Head of caudate nucleus (tissue), 42 donors: ENCODE measurements around the gene MMP10.

ENCODE experiments used
- DNase-seq, 42 donors: peaks; one replicate each; pipeline versions ENCODE4 v3.0.0 to v3.0.0-alpha.2; 2020 to 2021; ENCODE audit warnings: mixed read lengths in 7 of 42
- intact Hi-C: fragments of 100-400 bp; cut with DNase I; formaldehyde crosslinking; loops from one replicate; pipeline ENCODE4 v1.15.0; 2022

Gene MMP10

DNA sequence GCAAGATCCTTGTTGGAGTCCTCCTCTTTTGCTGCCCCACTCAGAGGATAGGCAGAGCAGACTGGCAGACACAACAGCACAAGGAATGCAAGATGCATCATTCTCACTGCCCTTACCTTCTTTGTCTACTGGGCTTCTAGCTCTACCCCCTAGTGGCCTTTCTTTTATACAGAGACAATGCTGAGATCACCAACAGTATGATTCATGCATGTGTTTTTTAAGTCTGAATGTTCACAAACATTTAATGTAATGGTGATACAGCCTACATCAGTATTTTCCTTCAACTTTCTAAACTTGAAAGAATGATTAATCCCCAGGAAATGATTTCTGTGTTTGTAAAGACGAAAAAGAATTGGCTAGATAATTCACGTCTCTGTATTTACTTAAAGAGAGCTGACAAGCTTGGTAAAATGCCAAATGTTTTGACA is at the start of gene MMP10:
Gene MMP10, minus strand, starts transcription at position 138 of the 428 bp plus-strand sequence. Its CDS starts 37 bp downstream, at position 101.
- intact Hi-C loops, result no loop called here
- no peak for DNase-seq

DNA sequence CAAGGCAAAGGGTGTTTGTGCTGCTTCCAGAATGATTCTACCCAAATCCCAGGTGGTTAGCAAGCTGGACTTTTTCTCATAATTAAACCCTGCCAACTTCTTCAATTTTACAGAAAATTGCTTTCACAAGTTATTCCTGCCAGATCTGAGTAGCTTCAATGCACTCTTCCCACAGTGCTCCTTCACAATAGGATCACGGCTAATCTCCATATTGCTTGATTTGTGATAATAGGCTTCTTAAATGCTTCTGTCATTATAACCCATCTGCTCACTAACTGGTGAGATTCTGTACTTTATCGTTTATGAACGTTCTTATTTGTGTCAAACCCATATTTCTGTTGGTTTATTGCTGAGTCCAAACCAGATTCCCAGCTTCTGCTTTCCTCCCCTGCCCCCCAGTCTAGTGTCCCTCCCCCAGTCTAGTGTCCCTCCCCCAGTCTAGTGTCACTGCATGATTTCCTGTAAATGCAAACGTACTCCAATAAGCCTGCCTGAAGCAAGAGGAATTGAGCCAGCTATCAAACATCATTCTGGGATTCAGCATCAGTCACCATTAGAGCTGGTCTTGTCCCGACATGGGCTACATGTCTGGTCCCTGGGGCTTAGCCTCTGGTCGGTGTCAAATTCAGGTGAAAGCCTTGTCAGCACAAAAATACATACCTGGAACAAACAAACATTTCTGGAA is 49.0 kb upstream of the MMP10 start:
- no peak for DNase-seq
- intact Hi-C loops, result no loop called here

DNA sequence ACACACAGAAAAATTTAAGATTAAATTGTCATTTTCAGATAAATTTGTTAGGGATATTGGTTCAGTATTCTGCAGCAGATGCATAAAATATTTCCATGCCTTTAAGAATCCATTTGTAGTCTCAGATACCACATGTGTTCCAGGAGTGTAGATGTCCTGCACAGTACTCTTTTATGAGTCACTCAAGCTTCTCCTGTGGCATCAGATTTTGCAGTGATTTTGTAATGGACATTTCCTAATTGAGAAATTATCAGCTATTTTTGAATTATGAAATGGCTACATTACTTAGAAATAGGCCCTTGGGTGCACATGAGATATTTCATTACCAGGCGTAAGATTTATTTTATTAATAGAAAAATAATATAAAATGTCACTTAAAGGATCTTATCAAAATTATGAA is 44.1 kb upstream of the MMP10 start:
- intact Hi-C loops, result no loop called here
- no peak for DNase-seq

DNA sequence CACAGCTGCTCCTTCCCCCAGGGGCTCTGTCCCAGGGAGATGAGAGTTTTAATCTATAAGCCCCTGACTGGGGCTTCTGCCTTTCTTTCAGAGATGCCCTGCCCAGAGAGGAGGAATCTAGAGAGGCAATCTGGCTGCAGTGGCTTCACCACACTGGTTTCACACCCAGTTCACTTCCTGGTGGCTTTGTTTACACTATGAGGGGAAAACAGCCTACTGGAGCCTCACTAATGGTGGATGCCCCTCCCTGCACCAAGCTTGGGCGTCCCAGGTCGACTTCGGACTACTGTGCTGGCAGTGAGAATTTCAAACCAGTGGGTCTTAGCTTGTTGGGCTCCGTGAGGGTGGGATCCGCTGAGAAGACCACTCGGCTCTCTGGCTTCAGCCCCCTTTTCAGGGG is 39.1 kb upstream of the MMP10 start:
- DNase-seq, result no peak
- intact Hi-C loops, result no loop called here

DNA sequence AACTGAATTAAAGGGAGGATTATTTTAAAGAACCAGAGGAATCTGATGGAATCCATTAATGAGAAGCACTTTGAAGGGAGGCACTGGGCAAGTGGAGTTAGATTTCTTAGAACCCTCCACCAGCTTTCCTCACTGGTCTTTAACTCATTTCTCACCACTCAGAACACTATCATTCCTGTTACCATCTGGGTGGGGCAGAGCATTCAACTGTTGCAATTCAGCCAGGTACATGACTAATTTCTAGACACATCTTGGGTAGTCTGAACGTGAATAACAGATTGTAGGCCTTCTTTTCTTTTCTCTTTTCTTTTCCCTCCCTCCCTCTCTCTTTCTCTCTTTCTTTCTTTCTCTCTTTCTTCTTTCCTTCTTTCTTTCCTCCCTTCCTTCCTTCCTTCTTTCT is 33.1 kb upstream of the MMP10 start:
- intact Hi-C loops, result no loop called here

DNA sequence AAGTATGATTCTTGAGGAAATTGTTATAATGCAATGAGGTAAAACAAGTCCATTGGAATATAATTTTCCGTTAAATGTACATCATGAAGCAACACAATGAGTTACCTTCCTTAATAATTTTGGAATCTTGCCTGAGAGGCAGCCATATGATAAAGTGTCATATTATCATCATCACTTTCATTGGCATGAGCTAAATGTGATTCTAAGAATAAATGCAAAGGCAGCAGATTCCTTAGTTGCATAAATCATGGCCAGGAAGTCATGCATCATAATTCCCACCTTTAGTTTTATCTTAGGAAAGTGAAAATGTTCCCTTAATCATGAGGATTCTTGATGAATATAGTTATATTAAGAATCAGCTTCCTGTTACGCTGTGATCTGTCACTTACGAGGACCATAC is 31.8 kb upstream of the MMP10 start:
- no peak for DNase-seq

More for the DNA sequence above, 33.1 kb upstream of the MMP10 start:
- DNase-seq, result no peak

DNA sequence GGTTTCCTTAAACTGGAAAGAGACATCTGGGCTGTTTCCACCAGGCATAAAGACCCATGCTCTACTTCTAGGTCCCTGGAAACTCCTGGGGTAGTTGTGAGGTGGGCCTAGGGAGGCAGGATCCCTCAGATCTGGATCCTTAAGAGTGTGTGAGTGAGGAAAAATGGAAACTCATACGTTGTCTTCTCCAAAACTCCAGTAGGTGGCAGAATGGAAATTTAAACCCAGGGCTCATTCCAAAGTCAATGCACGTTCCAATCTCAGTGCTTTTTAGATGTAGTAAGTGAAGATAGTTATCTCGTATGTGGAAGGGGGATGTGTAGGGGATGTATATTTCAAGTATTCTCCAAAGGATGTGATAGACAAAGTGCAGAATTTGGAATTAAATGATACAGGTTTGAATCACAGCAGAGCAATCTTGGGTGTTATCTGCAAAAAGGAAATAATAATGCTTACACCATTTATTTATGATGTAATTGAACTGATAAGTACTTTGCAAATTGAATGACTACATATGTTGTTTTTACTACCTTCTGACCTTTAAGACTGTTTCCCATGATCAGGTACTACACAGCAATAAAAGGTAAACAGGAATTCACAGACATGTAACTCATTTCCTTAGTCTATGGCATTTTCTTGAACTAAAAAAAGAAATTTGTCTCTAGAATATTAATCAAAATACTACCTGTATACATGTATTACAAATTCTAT is 30.7 kb upstream of the MMP10 start:
- peak in 5 of 42 donors; percentile 5 to 27 (median 11) for DNase-seq
- intact Hi-C loops, result no loop called here

More for the DNA sequence above, 31.8 kb upstream of the MMP10 start:
- intact Hi-C loops, result no loop called here

DNA sequence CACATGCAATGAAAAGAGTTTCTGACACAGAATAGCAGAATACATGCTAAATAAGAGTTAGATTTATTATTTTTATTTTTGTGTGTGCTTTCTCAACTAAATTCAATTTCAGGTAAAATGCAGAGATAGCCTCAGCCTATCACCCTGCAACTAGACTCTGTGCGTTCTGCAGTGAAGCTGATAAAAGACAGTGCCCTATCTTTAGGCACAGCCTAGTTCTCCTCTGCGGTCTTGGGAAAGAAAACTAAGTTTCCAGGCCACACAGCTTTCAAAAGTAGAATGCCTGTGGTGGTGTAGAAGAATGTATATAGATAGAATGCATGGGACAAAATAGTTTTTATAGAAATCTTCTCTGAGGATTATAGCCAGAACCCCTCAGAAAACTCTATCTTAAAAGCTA is 29.5 kb upstream of the MMP10 start:
- no peak for DNase-seq
- intact Hi-C loops, result no loop called here

DNA sequence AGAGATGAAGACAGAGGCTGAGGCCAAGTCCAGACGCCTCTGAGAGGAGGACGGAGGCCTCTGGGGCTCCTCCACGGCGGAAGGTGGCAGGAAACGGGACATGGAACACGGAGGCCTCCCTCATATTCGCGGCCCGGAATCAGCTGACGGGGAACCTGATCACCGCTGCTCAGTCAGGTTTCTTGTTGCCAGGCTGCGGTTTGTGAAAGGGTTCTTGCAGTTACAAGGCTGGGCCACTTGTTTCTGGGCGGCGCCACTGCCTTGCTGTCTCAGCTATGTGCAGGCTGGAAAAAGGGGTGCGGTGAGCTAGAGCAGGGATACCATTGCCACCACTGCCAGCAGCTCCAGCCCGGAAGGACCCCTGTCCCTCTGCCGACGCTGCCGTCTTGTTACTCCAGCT is 27.5 kb upstream of the MMP10 start:
- DNase-seq, result no peak
- intact Hi-C loops, result no loop called here

DNA sequence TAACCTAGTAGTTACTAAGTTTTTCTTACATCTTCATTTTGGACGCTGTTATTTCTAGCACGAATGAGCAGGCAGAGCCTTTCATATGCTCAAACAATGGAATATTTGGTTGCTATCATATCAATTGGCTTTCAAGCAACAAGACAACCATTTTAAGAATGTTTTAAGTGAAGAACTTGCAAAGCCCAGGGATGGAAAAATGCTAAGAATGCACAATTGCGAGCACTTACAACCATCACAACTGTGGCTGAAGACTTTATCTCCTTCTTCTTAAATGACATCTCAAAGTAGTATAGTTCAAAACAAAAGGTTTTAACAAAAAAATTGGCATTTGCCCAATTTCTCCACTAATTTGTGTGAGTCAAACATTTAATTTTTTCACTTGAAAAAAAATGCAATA is 25.9 kb upstream of the MMP10 start:
- no peak for DNase-seq
- intact Hi-C loops, result no loop called here

DNA sequence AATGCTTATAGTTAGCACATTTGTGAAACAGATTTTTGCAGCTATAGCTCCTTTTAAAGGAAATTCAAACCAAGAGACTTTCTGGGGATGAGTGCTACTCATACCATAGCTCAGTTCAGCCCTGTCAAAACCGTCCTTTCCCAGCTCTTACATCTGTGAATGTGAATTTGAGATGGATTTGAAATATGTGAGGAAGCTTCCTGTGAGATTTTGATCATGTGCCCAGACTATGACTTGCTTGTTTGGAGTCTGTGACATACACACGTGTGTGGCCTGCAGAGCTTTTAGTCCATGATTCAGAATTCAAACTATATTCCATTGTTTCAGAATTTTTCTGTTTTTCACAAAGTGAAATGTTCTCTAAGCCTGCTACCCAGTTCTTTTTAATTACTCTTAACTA is 21.9 kb upstream of the MMP10 start:
- DNase-seq, result no peak
- intact Hi-C loops, result no loop called here

DNA sequence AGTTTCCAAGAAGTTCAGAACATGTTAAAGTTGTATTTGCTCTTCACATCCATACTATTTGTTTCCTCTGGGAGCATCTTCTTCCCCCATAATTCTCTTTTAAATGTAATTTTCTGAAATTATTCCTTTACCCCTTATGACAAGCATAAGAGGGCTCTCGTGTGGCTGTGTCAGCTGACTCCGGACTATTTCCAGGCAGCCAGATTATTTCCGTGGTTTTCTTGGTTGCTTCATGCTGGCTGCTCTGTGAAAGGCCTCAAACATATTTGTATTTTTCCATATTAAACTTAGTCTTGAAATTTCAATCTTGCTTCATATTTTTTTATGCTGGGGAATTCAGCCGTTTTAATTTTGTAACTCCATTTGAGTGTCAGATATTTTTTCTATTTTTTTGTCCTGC is 20.3 kb upstream of the MMP10 start:
- no peak for DNase-seq

DNA sequence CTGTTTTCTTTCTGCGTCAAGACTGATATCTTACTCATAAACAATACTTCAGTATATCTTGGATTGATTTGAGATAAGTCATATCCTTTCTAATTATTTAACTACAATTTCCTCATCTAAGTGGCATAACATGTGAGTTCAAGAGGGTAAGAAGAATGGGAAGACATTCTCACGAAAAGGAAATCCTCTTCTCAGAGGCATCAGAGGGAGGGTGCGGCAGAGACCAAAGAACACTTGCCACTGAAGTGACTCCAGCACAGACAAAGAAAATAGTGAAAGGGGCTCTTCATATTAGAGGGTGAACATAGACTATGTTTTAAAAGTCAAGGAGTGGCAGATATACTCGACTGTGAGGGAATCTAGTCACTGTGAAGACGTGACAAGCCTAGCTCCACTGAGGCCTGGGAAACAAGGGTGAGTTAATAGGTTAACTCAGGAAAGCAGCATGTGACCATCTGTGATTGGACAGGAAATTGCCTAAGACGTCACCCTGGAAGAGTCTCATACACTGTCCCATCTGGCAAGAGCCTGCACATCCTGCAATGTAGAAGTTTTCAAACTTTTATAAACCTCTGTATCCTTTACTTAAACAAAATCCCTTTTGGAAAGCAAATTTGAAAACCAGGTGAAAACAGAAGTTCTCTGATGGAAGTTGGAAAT is 19.4 kb upstream of the MMP10 start:
- no peak for DNase-seq
- intact Hi-C loops, result no loop called here

More for the DNA sequence above, 20.3 kb upstream of the MMP10 start:
- intact Hi-C loops, result no loop called here

DNA sequence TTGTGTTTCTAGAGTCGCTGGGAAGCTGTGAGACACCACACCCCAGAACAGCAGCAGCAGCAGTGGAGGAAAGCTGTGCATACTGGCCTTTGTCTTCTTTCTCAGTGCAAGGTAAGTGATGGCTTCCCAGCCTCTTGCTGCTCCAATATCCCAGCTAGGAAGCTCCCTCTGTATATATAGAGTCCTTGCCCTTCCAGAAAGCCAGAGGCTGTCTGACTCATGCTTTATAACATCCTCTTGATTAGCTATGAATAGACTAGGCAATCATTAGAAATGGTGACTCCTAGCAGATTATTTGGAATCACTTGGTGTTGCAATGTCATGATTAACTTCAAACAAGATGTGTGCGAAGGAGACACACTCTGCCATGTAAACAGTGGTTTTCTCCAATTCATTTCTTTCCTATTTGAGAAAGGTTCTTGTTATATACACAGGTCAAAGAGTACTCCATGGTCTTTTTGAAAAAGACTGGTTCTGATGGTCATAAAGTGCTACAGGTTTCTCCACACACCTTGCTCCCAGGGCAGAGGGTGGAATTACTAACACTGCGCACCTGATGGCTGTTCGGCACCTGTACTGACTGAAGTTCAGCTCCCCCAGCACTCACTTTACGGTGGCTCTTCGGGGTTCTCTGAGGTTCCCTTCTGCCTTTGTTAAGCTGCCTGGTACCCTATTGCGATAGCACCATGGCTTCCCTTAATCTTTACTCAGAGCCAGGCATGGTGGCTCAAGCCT is 17.8 kb upstream of the MMP10 start, which contains the start of gene MMP1:
Gene MMP1, minus strand, starts transcription at position 149 of the 735 bp plus-strand sequence. Its CDS starts 68 bp downstream, at position 81.
- intact Hi-C loops, result no loop called here
- DNase-seq, result no peak

DNA sequence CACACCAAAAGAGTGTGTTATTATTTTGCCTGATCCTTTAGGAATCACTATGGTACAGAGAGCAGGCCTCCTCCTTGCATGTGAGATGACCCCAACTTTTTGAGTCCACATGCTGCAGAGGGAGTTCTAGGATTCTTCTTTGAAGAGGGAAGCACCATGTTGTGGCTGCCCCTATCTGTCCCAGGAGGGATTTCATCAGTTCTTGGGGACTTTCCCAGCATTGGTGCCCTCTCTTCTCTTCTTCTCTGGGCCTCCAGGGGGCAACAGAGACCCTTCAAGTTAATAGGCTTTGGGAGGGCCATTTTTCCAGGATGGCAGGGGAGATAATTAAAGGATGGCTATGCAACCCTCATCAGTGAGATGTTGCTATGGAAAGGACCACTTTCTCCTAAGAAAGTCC is 14.0 kb upstream of the MMP10 start:
- intact Hi-C loops, result no loop called here
- DNase-seq, result no peak

DNA sequence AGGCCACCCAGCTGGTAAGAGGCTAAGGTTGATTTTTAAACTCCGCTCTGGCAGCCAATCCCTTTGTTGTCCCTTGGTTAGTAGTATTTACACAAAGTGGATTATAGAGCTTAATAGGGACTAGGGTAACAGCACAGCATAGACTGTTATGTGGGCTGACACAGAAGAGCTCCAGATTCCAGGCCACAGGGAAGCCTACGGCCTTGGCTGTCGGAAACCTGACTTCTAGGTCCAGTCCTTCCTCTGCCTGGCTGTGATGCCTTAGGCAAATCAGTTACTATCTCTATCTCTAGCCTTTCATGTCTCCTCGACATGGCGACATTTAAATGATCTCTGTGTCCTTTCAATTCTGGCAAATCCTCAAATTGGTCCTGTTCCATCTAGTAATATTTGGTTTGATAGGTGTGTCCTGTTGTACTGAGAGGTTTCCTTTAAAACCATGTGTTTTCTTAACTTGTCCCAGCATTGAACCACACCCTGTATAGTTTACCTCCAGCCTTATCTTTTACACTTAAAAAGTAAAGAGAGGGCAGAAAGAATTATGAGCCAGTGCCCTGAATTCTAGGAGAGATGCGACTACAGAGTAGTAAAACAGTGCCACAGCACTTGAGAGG is 13.4 kb upstream of the MMP10 start:
- DNase-seq, result no peak
- intact Hi-C loops, result no loop called here

DNA sequence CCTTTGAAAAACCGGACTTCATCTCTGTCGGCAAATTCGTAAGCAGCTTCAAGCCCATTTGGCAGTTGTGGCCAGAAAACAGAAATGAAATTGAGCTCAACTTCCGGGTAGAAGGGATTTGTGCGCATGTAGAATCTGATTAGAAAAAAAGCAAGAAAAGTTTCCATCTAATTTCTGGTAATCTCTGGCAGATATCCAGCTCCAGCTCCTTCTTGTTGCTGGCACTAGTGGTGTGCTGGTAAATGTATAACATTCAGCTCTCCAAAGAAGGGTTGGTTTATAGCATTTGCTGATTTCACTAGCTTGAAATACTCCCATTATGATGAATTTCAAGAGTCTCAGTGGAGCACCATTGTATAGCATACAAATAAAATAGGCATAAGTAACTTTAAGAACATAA is 12.2 kb upstream of the MMP10 start:
- no peak for DNase-seq
- intact Hi-C loops, result no loop called here

DNA sequence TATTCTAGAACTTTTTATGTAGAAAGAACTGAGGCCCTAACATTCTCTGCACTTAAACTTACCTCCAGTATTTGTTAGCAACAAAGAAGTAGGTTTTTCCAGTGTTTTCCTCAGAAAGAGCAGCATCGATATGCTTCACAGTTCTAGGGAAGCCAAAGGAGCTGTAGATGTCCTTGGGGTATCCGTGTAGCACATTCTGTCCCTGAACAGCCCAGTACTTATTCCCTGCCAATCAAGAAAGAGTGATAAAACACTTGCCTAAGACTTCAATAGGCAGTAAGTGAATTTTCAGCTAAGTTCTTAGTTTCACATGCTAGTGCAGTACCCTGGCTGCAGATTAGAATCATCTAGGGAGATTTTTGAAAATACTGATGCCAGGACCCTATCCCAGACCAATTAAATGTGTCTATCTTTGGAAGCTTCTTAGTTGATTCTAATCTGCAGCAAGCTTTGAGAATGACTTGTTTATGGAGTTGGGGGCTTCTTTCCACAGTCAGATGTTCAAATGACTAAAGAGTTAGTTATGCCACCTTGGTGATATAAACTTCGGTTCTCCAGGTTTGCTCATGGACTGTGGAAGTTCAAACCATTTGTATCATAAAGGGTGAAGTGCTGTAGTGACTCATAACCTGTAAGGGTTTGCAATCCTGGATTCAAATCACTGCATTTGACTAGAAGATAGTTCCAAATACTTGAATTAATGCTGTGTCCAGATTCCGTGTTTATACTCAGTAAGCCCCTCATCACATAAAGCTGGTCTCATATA is 11.0 kb upstream of the MMP10 start:
- DNase-seq, result no peak
- intact Hi-C loops, result no loop called here
